HepG2 (cell line): ENCODE results near the gene HTR6. TPM values are rescaled to one million over a fixed set of nuclear protein-coding genes. Genes with fewer than 3 reads are reported as not detected.

ENCODE experiments used
- ARID3A ChIP-seq: IDR thresholded peaks from 2 replicates; pipeline ENCODE4 v1.6.1; 2012; ENCODE audit warnings: low read depth, low read length, improper control_type of control experiment
- ARID5B ChIP-seq: IDR thresholded peaks from 2 replicates; pipeline ENCODE4 v1.4.0; 2020; ENCODE audit warnings: mild to moderate bottlenecking, missing genetic modification reagents
- ATF3 ChIP-seq: sonication (generic); formaldehyde crosslinking; IDR thresholded peaks from 2 replicates; pipeline ENCODE4 v1.4.0; 2020; ENCODE audit warnings: missing genetic modification reagents
- FOXC1 ChIP-seq: sonication (generic); formaldehyde crosslinking; IDR thresholded peaks from 2 replicates; pipeline ENCODE4 v1.8.0; 2022; ENCODE audit warnings: mild to moderate bottlenecking, missing genetic modification reagents, borderline replicate concordance
- GATAD2A ChIP-seq: IDR thresholded peaks from 2 replicates; pipeline ENCODE4 v1.6.1; 2016
- HNF4A ChIP-seq: sonication (generic); formaldehyde crosslinking; IDR thresholded peaks from 2 replicates; pipeline ENCODE4 v1.4.0; 2020; ENCODE audit warnings: missing genetic modification reagents
- HNF4G ChIP-seq, 2 experiments: sonication (generic) in 1 of 2; formaldehyde crosslinking in 1 of 2; IDR thresholded peaks; 2 replicates each; pipeline versions ENCODE4 v1.4.0 to v1.6.1; 2011 to 2020; ENCODE audit warnings: borderline replicate concordance in 2 of 2, low read depth in 2 of 2, mild to moderate bottlenecking in 2 of 2, low read length in 1 of 2, missing genetic modification reagents in 1 of 2, moderate library complexity in 1 of 2
- NFE2L2 ChIP-seq: fragments of 150-350 bp; IDR thresholded peaks from 2 replicates; pipeline ENCODE4 v1.6.1; 2014; ENCODE audit warnings: low read length
- SAP130 ChIP-seq: IDR thresholded peaks from 2 replicates; pipeline ENCODE4 v1.6.1; 2016; ENCODE audit warnings: low read depth
- ZBTB21 ChIP-seq: sonication (generic); formaldehyde crosslinking; IDR thresholded peaks from 2 replicates; pipeline ENCODE4 v1.4.0; 2020; ENCODE audit warnings: missing genetic modification reagents
- ZNF235 ChIP-seq: sonication (generic); formaldehyde crosslinking; IDR thresholded peaks from 2 replicates; pipeline ENCODE4 v1.8.1; 2023; ENCODE audit warnings: mild to moderate bottlenecking, missing genetic modification reagents, borderline replicate concordance
- polyA plus RNA-seq, 8 experiments: library from polyadenylated mRNA; depleted of rRNA in 3 of 8; stranded (reverse) in 7 of 8; unstranded in 1 of 8; fragments of >200 nt; fragmentation: Illumina TruSeq in 4 of 8; extraction: Trizol in 4 of 8; gene quantifications; 2 replicates each; pipeline versions ENCODE4 v1.2.1 to v1.2.3, GENCODE V29; 2011 to 2016; ENCODE audit warnings: low read depth in 4 of 8, missing spikeins in 1 of 8, mixed read lengths in 1 of 8; ENCODE audit not compliant: insufficient read depth in 1 of 8
- total RNA-seq, 5 experiments: library from RNA; depleted of rRNA; stranded (reverse); fragments of >200 nt; fragmentation: Illumina TruSeq; extraction: Trizol; gene quantifications; 2 replicates each; pipeline ENCODE4 v1.2.3, GENCODE V29; 2016; ENCODE audit warnings: low read depth in 1 of 5

HTR6 gene
- total and polyA plus RNA-seq, 2 of the 13 experiments (the other 11 are each of a cell fraction or from before 2014, with no cell fraction given) = 0.04 TPM; not detected in 1

- 0 out of 2 replicates have a peak, but pooled peaks have one; percentile 29 for TF ChIP-seq ARID5B
- TF ChIP-seq FOXC1 (CRISPR knock-in tag) = no peak
- TF ChIP-seq SAP130 (CRISPR knock-in tag) = peak; percentile 31; the same call in 1 of the 2 replicates
- TF ChIP-seq ATF3 (CRISPR knock-in tag) = 0 out of 2 replicates have a peak, but pooled peaks have one; percentile 51
- TF ChIP-seq HNF4G (IDR thresholded peaks at IDR 0.05; ENCODE audit: borderline replicate concordance, low read depth, low read length) = peak; percentile 36; the same call in 1 of the 2 replicates
- no peak for TF ChIP-seq HNF4G (CRISPR knock-in tag; IDR thresholded peaks at IDR 0.05; ENCODE audit: borderline replicate concordance, low read depth)
- no peak for TF ChIP-seq ZNF235 (CRISPR knock-in tag)
- 0 out of 2 replicates have a peak, but pooled peaks have one; percentile 41 for TF ChIP-seq ZBTB21 (CRISPR knock-in tag)
- peak; percentile 54 for TF ChIP-seq GATAD2A (CRISPR knock-in tag)
- no peak for TF ChIP-seq NFE2L2
- TF ChIP-seq ARID3A = peak; percentile 26; the same call in 1 of the 2 replicates
- peak; percentile 66 for TF ChIP-seq HNF4A (CRISPR knock-in tag)
Measured at GRCh38 chr1:19623523-19623922, 41.2 kb upstream of the HTR6 start (continued).
